Measurements from ENCODE around the gene PAK6. TPM values are rescaled to one million over a fixed set of nuclear protein-coding genes. Genes with fewer than 3 reads are reported as not detected.

The PAK6 gene
- total and polyA plus RNA-seq, 11 donors: 0.93 to 17.4 (median 7.6) TPM

GRCh38 chr15:40254452-40254851 lies 15.6 kb downstream of the PAK6 start:
- ATAC-seq (no peak), DNase-seq (peak in 1 of 5 donors; percentile 18)
- intact Hi-C loops (cut with DNase I): no loop called here
- no peaks in the 10 kb centered on the region for H3K9me3 ChIP-seq
- peaks cover 0 to 33% (median 3%) of the 10 kb centered on the region in 9 donors for H3K27me3 ChIP-seq
- H3K27ac ChIP-seq: no peak overlapping the region
- WGBS, 4 donors: 97 to 99% (median 98%) methylated on average over 3 of the region's 3 CpGs
- H3K4me3 ChIP-seq: no peak overlapping the region
- TF ChIP-seq CTCF (IDR thresholded peaks at IDR 0.05) (no peak), POLR2A (IDR thresholded peaks at IDR 0.05) (no peak)
- no peaks in the 10 kb centered on the region for H3K36me3 ChIP-seq
- peaks cover 0 to 36% (median 17%) of the 10 kb centered on the region in 12 donors for H3K4me1 ChIP-seq

GRCh38 chr15:40255033-40255432 lies 16.2 kb downstream of the PAK6 start:
- WGBS, 4 donors: 82 to 94% (median 89%) methylated on average over 4 of the region's 4 CpGs
- DNase-seq (peak in 1 of 5 donors; percentile 20), ATAC-seq (no peak)
- Histone ChIP-seq H3K36me3 (no peaks in the 10 kb centered on the region), H3K27me3 (peaks cover 0 to 33% (median 3%) of the 10 kb centered on the region in 9 donors), H3K4me1 (peaks cover 0 to 31% (median 16%) of the 10 kb centered on the region in 12 donors), H3K9me3 (no peaks in the 10 kb centered on the region), H3K27ac (no peak overlapping the region), H3K4me3 (no peak overlapping the region)
- intact Hi-C loops (cut with DNase I): no loop called here
- no peak for TF ChIP-seq POLR2A (IDR thresholded peaks at IDR 0.05)
- TF ChIP-seq CTCF (IDR thresholded peaks at IDR 0.05): no peak

GRCh38 chr15:40256638-40257235 lies 17.9 kb downstream of the PAK6 start:
- Histone ChIP-seq H3K36me3 (no peaks in the 10 kb centered on the region), H3K27me3 (peaks cover 0 to 33% (median 3%) of the 10 kb centered on the region in 9 donors), H3K4me3 (no peak overlapping the region), H3K4me1 (peaks cover 0 to 21% (median 16%) of the 10 kb centered on the region in 12 donors), H3K9me3 (no peaks in the 10 kb centered on the region), H3K27ac (no peak overlapping the region)
- intact Hi-C loops (cut with DNase I): no loop called here
- ATAC-seq (no peak), DNase-seq (no peak)
- WGBS, 4 donors: 86 to 89% (median 88%) methylated on average over 16 to 17 of the region's 17 CpGs
- no peak for TF ChIP-seq CTCF (IDR thresholded peaks at IDR 0.05)

- DNase-seq (no peak), ATAC-seq (no peak)
- peaks cover 0 to 13% (median 9%) of the 10 kb centered on the region in 12 donors for H3K4me1 ChIP-seq
- H3K9me3 ChIP-seq: no peaks in the 10 kb centered on the region
- no peaks in the 10 kb centered on the region for H3K36me3 ChIP-seq
- H3K27me3 ChIP-seq: peaks cover 0 to 28% (median 0%) of the 10 kb centered on the region in 9 donors
- no peak overlapping the region for H3K4me3 ChIP-seq
- TF ChIP-seq POLR2A (IDR thresholded peaks at IDR 0.05): no peak
- intact Hi-C loops (cut with DNase I): no loop called here
- WGBS, 4 donors: 73 to 85% (median 80%) methylated on average over 9 of the region's 9 CpGs
- H3K27ac ChIP-seq: no peak overlapping the region
Observed at GRCh38 chr15:40257656-40258450, 19.0 kb downstream of the PAK6 start.

All from heart left ventricle (tissue), 16 donors.